GDM1 (cell line): ENCODE measurements around the gene SLC29A1.
"Not testable (repeated sequence)": the region's sequence is repeated elsewhere in the genome, so short reads cannot be mapped to it uniquely, and the experiment has no call there.

ENCODE experiments used
- DNase-seq: peaks from one replicate; lab custom pipeline; 2025; lab: John Stamatoyannopoulos, UW

Gene SLC29A1

GRCh38 chr6:44222486-44223318 lies 693 bp upstream of the SLC29A1 start:
- DNase-seq, result no peak

GRCh38 chr6:44224029-44224964 lies 902 bp downstream of the SLC29A1 start:
- DNase-seq, result no peak

- no peak for DNase-seq
Measured at GRCh38 chr6:44224965-44225305, 1.5 kb downstream of the SLC29A1 start.

GRCh38 chr6:44225579-44226325 lies 2.4 kb downstream of the SLC29A1 start:
- no peak for DNase-seq

- DNase-seq, result no peak
Measured at GRCh38 chr6:44226368-44227147, 3.2 kb downstream of the SLC29A1 start.

GRCh38 chr6:44227148-44227793 lies 3.9 kb downstream of the SLC29A1 start:
- DNase-seq, result no peak

- no peak for DNase-seq
Measured at GRCh38 chr6:44228031-44228430, 4.6 kb downstream of the SLC29A1 start.

- no peak for DNase-seq
Measured at GRCh38 chr6:44228433-44228832, 5.0 kb downstream of the SLC29A1 start.

- no peak for DNase-seq
Measured at GRCh38 chr6:44228836-44229235, 5.4 kb downstream of the SLC29A1 start.

- no peak for DNase-seq
Measured at GRCh38 chr6:44229376-44230033, 6.1 kb downstream of the SLC29A1 start.

- DNase-seq, result no peak
Measured at GRCh38 chr6:44230034-44230675, 6.8 kb downstream of the SLC29A1 start.

GRCh38 chr6:44231426-44231825 lies 8.0 kb downstream of the SLC29A1 start:
- DNase-seq, result not testable (repeated sequence)

GRCh38 chr6:44232676-44233566 lies 9.5 kb downstream of the SLC29A1 start:
- DNase-seq, result no peak

- no peak for DNase-seq
Measured at GRCh38 chr6:44233567-44234100, 10.2 kb downstream of the SLC29A1 start.

- no peak for DNase-seq
Measured at GRCh38 chr6:44234101-44235025, 11.0 kb downstream of the SLC29A1 start.

- no peak for DNase-seq
Measured at GRCh38 chr6:44235269-44235668, 11.9 kb downstream of the SLC29A1 start.

- no peak for DNase-seq
Measured at GRCh38 chr6:44235891-44236516, 12.6 kb downstream of the SLC29A1 start.
